ENCODE data around the gene MED26. TPM values are rescaled to one million over a fixed set of nuclear protein-coding genes. Genes with fewer than 3 reads are reported as not detected.

The MED26 gene
- total and polyA plus RNA-seq, 10 of the 15 experiments (the other 5 are each of a cell fraction or from before 2014, with no cell fraction given), result 1.1 to 21.4 (median 9.7) TPM

DNA sequence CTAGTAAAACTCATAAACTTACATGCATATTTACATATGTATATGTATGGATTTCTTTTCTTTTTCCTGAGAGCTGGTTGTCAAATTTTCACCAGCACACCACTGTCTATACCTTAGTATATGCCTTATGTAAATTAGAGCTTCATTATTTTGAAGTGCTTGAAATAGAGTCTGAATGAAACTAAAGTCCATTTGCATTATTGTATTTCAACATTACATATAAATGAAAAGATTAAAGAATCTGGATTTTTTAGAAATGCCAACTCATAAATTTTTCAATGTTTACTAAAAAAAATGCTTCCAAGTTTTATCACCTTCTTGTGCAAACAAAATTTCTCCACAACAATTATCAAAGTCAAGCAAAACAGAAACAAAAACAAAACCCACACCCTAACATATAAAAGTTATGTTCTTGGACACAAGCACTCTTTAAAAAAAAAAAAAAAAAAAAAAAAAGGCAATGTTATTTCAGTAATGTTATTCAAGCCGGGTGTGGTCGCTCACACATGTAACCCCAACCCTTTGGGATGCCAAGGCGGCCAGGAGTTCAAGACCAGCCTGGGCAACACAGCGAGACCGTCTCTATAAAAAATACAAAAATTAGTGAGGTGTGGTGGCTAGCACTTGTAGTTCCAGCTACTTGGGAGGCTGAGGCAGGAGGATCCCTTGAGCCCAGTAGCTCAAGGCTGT, 18.3 kb downstream of the MED26 start (continued):
- TF ChIP-seq USF1 (IDR thresholded peaks at IDR 0.05; ENCODE audit: borderline replicate concordance, extremely low read length, insufficient read depth, low read depth, low read length) (no peak), ZNF207 (IDR thresholded peaks at IDR 0.05; ENCODE audit: borderline replicate concordance) (no peak), FOS (IDR thresholded peaks at IDR 0.05; ENCODE audit: borderline replicate concordance, extremely low read depth, insufficient read length) (no peak), BCL11A (IDR thresholded peaks at IDR 0.05; ENCODE audit: low read depth, low read length) (no peak)

GRCh38 chr19:16608290-16608739, 19.7 kb downstream of the MED26 start:
- peaks cover 43% of the 10 kb centered on the region for H3K4me1 ChIP-seq (ENCODE audit: control insufficient read depth, insufficient read depth, low read length)
- H2AFZ ChIP-seq (ENCODE audit: control insufficient read depth, low read depth, low read length), result no peak overlapping the region
- DNase-seq (ENCODE audit: low read depth, low spot score) (no peak), ATAC-seq (peak; percentile 33), FAIRE-seq (no peak)
- WGBS (ENCODE audit: insufficient coverage, insufficient replicate concordance, low lambda C conversion rate, missing lambda C conversion rate), result 100% methylated on average over 1 of the region's 1 CpG
- in situ Hi-C loops (cut with MboI), result no loop called here
- peaks cover 0 to 14% of the 10 kb centered on the region in 2 experiments; a peak in 2 of 4 replicates for H3K36me3 ChIP-seq (ENCODE audit: control insufficient read depth in 2 of 2, insufficient read depth in 2 of 2, low read length in 1 of 2)
- no peak overlapping the region for H3K4me3 ChIP-seq
- ChIA-PET CTCF (interaction anchor here (0.9 to 1.0 kb wide), 3 partner anchors 16 to 209 kb away, joined by 3 to 6 read pairs (median 4); no protein-coding TSS in a partner anchor), POLR2A (interaction anchor here (0.7 to 1.5 kb wide), 6 partner anchors 10 to 999 kb away, joined by 3 to 7 read pairs (median 4); no protein-coding TSS in a partner anchor), SMC1A (ENCODE audit: uncharacterized antibody, unreplicated experiment) (interaction anchor here (1.6 to 3.4 kb wide), 5 partner anchors 10 to 23 kb away, joined by 5 to 14 read pairs (median 7); no protein-coding TSS in a partner anchor), RAD21 (ENCODE audit: unreplicated experiment) (interaction anchor here (0.7 to 3.0 kb wide), 3 partner anchors 10 to 21 kb away, joined by 6 to 12 read pairs (median 8); no protein-coding TSS in a partner anchor)
- intact Hi-C loops (cut with micrococcal nuclease; ENCODE audit: unreplicated experiment), result no loop called here
- no peak overlapping the region for H3K27ac ChIP-seq (ENCODE audit: control insufficient read depth, insufficient read depth)
- no peak overlapping the region for H3K4me2 ChIP-seq (ENCODE audit: control insufficient read depth, insufficient read depth)
- peaks cover 94% of the 10 kb centered on the region for H3K79me2 ChIP-seq (ENCODE audit: control insufficient read depth, insufficient read depth, low read length)
- peaks cover 15% of the 10 kb centered on the region; the same call in 1 of the 2 replicates for H4K20me1 ChIP-seq (ENCODE audit: control insufficient read depth, insufficient read depth)
- BruUV-seq (replicated peaks), result no TSS peak
- H3K9me3 ChIP-seq (replicated peaks; ENCODE audit: control insufficient read depth, insufficient read depth, low read length), result no peaks in the 10 kb centered on the region
- 0 out of 2 replicates have a peak, but pooled peaks have one; percentile 11 for TF ChIP-seq ATF7 (IDR thresholded peaks at IDR 0.05; ENCODE audit: low read depth)
- TF ChIP-seq CREB1 (IDR thresholded peaks at IDR 0.05; ENCODE audit: low read depth), result no peak
- no peak for TF ChIP-seq SUZ12 (IDR thresholded peaks at IDR 0.05; ENCODE audit: unreplicated experiment)
- peak; percentile 56; the same call in 1 of the 2 replicates for TF ChIP-seq ZNF24 (IDR thresholded peaks at IDR 0.05)
- TF ChIP-seq RUNX3 (IDR thresholded peaks at IDR 0.05; ENCODE audit: low read length), result peak; percentile 58
- no peak overlapping the region for H3K9ac ChIP-seq (ENCODE audit: control insufficient read depth, insufficient read depth, low read length)
- no peaks in the 10 kb centered on the region for H3K27me3 ChIP-seq (replicated peaks in 1 of 2; ENCODE audit: control insufficient read depth in 2 of 2, insufficient read depth in 2 of 2, low read length in 1 of 2)

Data from GM12878 (cell line).